WTC11 (cell line): ENCODE data around the gene ATP11A.

Source experiments
- ARID4B ChIP-seq: sonication (generic); formaldehyde crosslinking; IDR thresholded peaks from 2 replicates; pipeline ENCODE4 v1.8.0; 2023; ENCODE audit warnings: missing genetic modification reagents, mild to moderate bottlenecking, borderline replicate concordance
- CBFB ChIP-seq: sonication (generic); formaldehyde crosslinking; IDR thresholded peaks from 2 replicates; pipeline ENCODE4 v1.8.1; 2022; ENCODE audit warnings: mild to moderate bottlenecking, low read depth, missing genetic modification reagents
- CTCF ChIP-seq: fragments of 200-600 bp; IDR thresholded peaks from 2 replicates; pipeline ENCODE4 v1.8.0; 2022; ENCODE audit warnings: antibody characterized with exemption
- ETV6 ChIP-seq: sonication (generic); formaldehyde crosslinking; IDR thresholded peaks from 2 replicates; pipeline ENCODE4 v1.8.1; 2022; ENCODE audit warnings: mild to moderate bottlenecking, missing genetic modification reagents
- HMGXB4 ChIP-seq: sonication (generic); formaldehyde crosslinking; IDR thresholded peaks from 2 replicates; pipeline ENCODE4 v1.8.1; 2023; ENCODE audit warnings: mild to moderate bottlenecking, moderate library complexity, missing genetic modification reagents
- IRF2 ChIP-seq: sonication (generic); formaldehyde crosslinking; IDR thresholded peaks from 2 replicates; pipeline ENCODE4 v1.8.0; 2022; ENCODE audit warnings: low read depth, missing genetic modification reagents, borderline replicate concordance
- MXD4 ChIP-seq: fragments of 250-450 bp; sonication (Bioruptor Pico); IDR thresholded peaks from 2 replicates; pipeline ENCODE4 v1.8.0; 2021; ENCODE audit warnings: mild to moderate bottlenecking, moderate library complexity, borderline replicate concordance
- NFYB ChIP-seq: sonication (generic); formaldehyde crosslinking; conservative IDR thresholded peaks from 2 replicates; pipeline ENCODE4 v1.8.0; 2022; ENCODE audit warnings: low read depth, missing genetic modification reagents
- NR3C1 ChIP-seq: sonication (generic); formaldehyde crosslinking; conservative IDR thresholded peaks from 2 replicates; pipeline ENCODE4 v1.8.1; 2023; ENCODE audit warnings: low read depth, mild to moderate bottlenecking, missing genetic modification reagents
- PRDM15 ChIP-seq: sonication (generic); formaldehyde crosslinking; IDR thresholded peaks from 2 replicates; pipeline ENCODE4 v1.8.0; 2022; ENCODE audit warnings: missing genetic modification reagents
- RELA ChIP-seq: sonication (generic); formaldehyde crosslinking; IDR thresholded peaks from 2 replicates; pipeline ENCODE4 v1.8.1; 2022; ENCODE audit warnings: missing genetic modification reagents, mild to moderate bottlenecking, borderline replicate concordance
- STAT6 ChIP-seq: sonication (generic); formaldehyde crosslinking; conservative IDR thresholded peaks from 2 replicates; pipeline ENCODE4 v1.8.1; 2023; ENCODE audit warnings: mild to moderate bottlenecking, low read depth, missing genetic modification reagents, moderate library complexity
- ZNF532 ChIP-seq: fragments of 250-450 bp; sonication (Bioruptor Pico); IDR thresholded peaks from 2 replicates; pipeline ENCODE4 v1.9.0; 2021; ENCODE audit warnings: mild to moderate bottlenecking, borderline replicate concordance
- TF ChIP-seq, protein P1 (sequence below): sonication (generic); formaldehyde crosslinking; IDR thresholded peaks from 2 replicates; pipeline ENCODE4 v1.8.0; 2022; ENCODE audit warnings: mild to moderate bottlenecking, missing genetic modification reagents

GRCh38 chr13:112696001-112696868 lies 6.4 kb downstream of the ATP11A start:
- TF ChIP-seq CTCF (no peak), CBFB (no peak), PRDM15 (no peak), STAT6 (no peak), HMGXB4 (CRISPR knock-in tag) (no peak), MXD4 (no peak), NFYB (CRISPR knock-in tag) (no peak), ZNF532 (no peak), IRF2 (no peak), NR3C1 (CRISPR knock-in tag) (no peak), RELA (CRISPR knock-in tag) (no peak), ARID4B (CRISPR knock-in tag) (no peak), ETV6 (CRISPR knock-in tag) (no peak)
- TF ChIP-seq, protein P1, sequence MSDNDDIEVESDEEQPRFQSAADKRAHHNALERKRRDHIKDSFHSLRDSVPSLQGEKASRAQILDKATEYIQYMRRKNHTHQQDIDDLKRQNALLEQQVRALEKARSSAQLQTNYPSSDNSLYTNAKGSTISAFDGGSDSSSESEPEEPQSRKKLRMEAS = no peak
